ENCODE measurements around the gene BORCS5.
"Not testable (repeated sequence)": the region's sequence is repeated elsewhere in the genome, so short reads cannot be mapped to it uniquely, and the experiment has no call there.

Gene BORCS5

GRCh38 chr12:12406762-12407161, 49.9 kb downstream of the BORCS5 start:
- H3K27ac Mint-ChIP-seq, result no peak overlapping the region
- H3K36me3 Mint-ChIP-seq (ENCODE audit: low read depth), result peaks cover 24% of the 10 kb centered on the region
- peaks cover 20% of the 10 kb centered on the region for H3K4me1 Mint-ChIP-seq
- no peak overlapping the region for H3K4me3 Mint-ChIP-seq
- no peak for DNase-seq
- no peak for TF ChIP-seq CTCF (IDR thresholded peaks at IDR 0.05)
- H3K9me3 Mint-ChIP-seq, result peaks cover 16% of the 10 kb centered on the region
- H3K27me3 Mint-ChIP-seq (ENCODE audit: low read depth, poor library complexity), result no peaks in the 10 kb centered on the region

GRCh38 chr12:12408265-12408690, 51.4 kb downstream of the BORCS5 start:
- Mint-ChIP-seq H3K27ac (no peak overlapping the region), H3K27me3 (ENCODE audit: low read depth, poor library complexity) (no peaks in the 10 kb centered on the region), H3K4me1 (peaks cover 15% of the 10 kb centered on the region), H3K9me3 (peaks cover 27% of the 10 kb centered on the region), H3K36me3 (ENCODE audit: low read depth) (peaks cover 28% of the 10 kb centered on the region), H3K4me3 (no peak overlapping the region)
- no peak for TF ChIP-seq CTCF (IDR thresholded peaks at IDR 0.05)
- DNase-seq, result no peak

- DNase-seq; H3K27me3 Mint-ChIP-seq (ENCODE audit: low read depth, poor library complexity); H3K27ac Mint-ChIP-seq; H3K4me3 Mint-ChIP-seq; H3K4me1 Mint-ChIP-seq: not testable (repeated sequence)
- Mint-ChIP-seq H3K36me3 (ENCODE audit: low read depth) (peaks cover 28% of the 10 kb centered on the region), H3K9me3 (peaks cover 29% of the 10 kb centered on the region)
These were observed 52.5 kb downstream of the BORCS5 start for GRCh38 chr12:12409337-12409736.

- no peak overlapping the region for H3K4me3 Mint-ChIP-seq
- H3K9me3 Mint-ChIP-seq, result peaks cover 65% of the 10 kb centered on the region
- H3K36me3 Mint-ChIP-seq (ENCODE audit: low read depth), result peaks cover 48% of the 10 kb centered on the region
- TF ChIP-seq CTCF (IDR thresholded peaks at IDR 0.05), result no peak
- DNase-seq, result no peak
- H3K27me3 Mint-ChIP-seq (ENCODE audit: low read depth, poor library complexity), result no peaks in the 10 kb centered on the region
- H3K27ac Mint-ChIP-seq, result no peak overlapping the region
- no peaks in the 10 kb centered on the region for H3K4me1 Mint-ChIP-seq
These were observed 59.0 kb downstream of the BORCS5 start for GRCh38 chr12:12415886-12416285.

- DNase-seq; H3K4me1 Mint-ChIP-seq; H3K27me3 Mint-ChIP-seq (ENCODE audit: low read depth, poor library complexity); H3K4me3 Mint-ChIP-seq; H3K27ac Mint-ChIP-seq: not testable (repeated sequence)
- Mint-ChIP-seq H3K36me3 (ENCODE audit: low read depth) (peaks cover 63% of the 10 kb centered on the region), H3K9me3 (peaks cover 71% of the 10 kb centered on the region)
These were observed 62.3 kb downstream of the BORCS5 start for GRCh38 chr12:12419165-12419564.

GRCh38 chr12:12423367-12423766, 66.5 kb downstream of the BORCS5 start:
- Mint-ChIP-seq H3K36me3 (ENCODE audit: low read depth) (peaks cover 58% of the 10 kb centered on the region), H3K4me3 (no peak overlapping the region), H3K9me3 (peaks cover 74% of the 10 kb centered on the region), H3K27me3 (ENCODE audit: low read depth, poor library complexity) (no peaks in the 10 kb centered on the region), H3K4me1 (no peaks in the 10 kb centered on the region), H3K27ac (no peak overlapping the region)
- no peak for DNase-seq
- TF ChIP-seq CTCF (IDR thresholded peaks at IDR 0.05), result no peak

GRCh38 chr12:12425001-12425400, 68.1 kb downstream of the BORCS5 start:
- H3K36me3 Mint-ChIP-seq (ENCODE audit: low read depth), result peaks cover 47% of the 10 kb centered on the region
- peaks cover under 1% of the 10 kb centered on the region for H3K27me3 Mint-ChIP-seq (ENCODE audit: low read depth, poor library complexity)
- no peak for DNase-seq
- no peak overlapping the region for H3K4me3 Mint-ChIP-seq
- no peak overlapping the region for H3K27ac Mint-ChIP-seq
- peaks cover 59% of the 10 kb centered on the region for H3K9me3 Mint-ChIP-seq
- TF ChIP-seq CTCF (IDR thresholded peaks at IDR 0.05), result no peak
- no peaks in the 10 kb centered on the region for H3K4me1 Mint-ChIP-seq

All from nephron progenitor cell (in vitro differentiated cells).